Astrocyte of the spinal cord (primary cell): ENCODE measurements around the gene CRNKL1.

Source experiments
- DNase-seq: peaks from one replicate; pipeline ENCODE4 v3.0.0; 2011; ENCODE audit warnings: low read depth, low spot score
- H3K4me3 ChIP-seq: 2 replicates; pipeline ENCODE4 v1.5.1; 2011; ENCODE audit warnings: low read depth, mild to moderate bottlenecking, low read length, moderate library complexity
- in situ Hi-C: cut with HindIII; loops from 2 replicates; pipeline ENCODE4 v1.10.0; 2017; ENCODE audit warnings: low sequenced_read_pairs
- TF ChIP-seq, protein P1 (sequence below): IDR thresholded peaks from 2 replicates; pipeline ENCODE4 v1.5.1; 2012; ENCODE audit warnings: low read depth, mild to moderate bottlenecking, low read length, inconsistent platforms

Gene CRNKL1

GRCh38 chr20:20065361-20065760, 13.1 kb upstream of the CRNKL1 start:
- H3K4me3 ChIP-seq = no peak overlapping the region
- DNase-seq = no peak
- in situ Hi-C loops = no loop called here
- TF ChIP-seq, protein P1, sequence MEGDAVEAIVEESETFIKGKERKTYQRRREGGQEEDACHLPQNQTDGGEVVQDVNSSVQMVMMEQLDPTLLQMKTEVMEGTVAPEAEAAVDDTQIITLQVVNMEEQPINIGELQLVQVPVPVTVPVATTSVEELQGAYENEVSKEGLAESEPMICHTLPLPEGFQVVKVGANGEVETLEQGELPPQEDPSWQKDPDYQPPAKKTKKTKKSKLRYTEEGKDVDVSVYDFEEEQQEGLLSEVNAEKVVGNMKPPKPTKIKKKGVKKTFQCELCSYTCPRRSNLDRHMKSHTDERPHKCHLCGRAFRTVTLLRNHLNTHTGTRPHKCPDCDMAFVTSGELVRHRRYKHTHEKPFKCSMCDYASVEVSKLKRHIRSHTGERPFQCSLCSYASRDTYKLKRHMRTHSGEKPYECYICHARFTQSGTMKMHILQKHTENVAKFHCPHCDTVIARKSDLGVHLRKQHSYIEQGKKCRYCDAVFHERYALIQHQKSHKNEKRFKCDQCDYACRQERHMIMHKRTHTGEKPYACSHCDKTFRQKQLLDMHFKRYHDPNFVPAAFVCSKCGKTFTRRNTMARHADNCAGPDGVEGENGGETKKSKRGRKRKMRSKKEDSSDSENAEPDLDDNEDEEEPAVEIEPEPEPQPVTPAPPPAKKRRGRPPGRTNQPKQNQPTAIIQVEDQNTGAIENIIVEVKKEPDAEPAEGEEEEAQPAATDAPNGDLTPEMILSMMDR = no peak

- in situ Hi-C loops = no loop called here
- H3K4me3 ChIP-seq = no peak overlapping the region
- TF ChIP-seq, protein P1 = no peak
- DNase-seq = no peak
Measured at GRCh38 chr20:20063941-20064702, 11.9 kb upstream of the CRNKL1 start.

GRCh38 chr20:20060234-20060998, 8.2 kb upstream of the CRNKL1 start:
- TF ChIP-seq, protein P1 = no peak
- DNase-seq = no peak
- in situ Hi-C loops = no loop called here
- no peak overlapping the region for H3K4me3 ChIP-seq

GRCh38 chr20:20051767-20052073, 546 bp downstream of the CRNKL1 start:
- DNase-seq = no peak
- peak overlapping the region; percentile 99 for H3K4me3 ChIP-seq
- in situ Hi-C loops = no loop called here
- TF ChIP-seq, protein P1 = no peak

DNA sequence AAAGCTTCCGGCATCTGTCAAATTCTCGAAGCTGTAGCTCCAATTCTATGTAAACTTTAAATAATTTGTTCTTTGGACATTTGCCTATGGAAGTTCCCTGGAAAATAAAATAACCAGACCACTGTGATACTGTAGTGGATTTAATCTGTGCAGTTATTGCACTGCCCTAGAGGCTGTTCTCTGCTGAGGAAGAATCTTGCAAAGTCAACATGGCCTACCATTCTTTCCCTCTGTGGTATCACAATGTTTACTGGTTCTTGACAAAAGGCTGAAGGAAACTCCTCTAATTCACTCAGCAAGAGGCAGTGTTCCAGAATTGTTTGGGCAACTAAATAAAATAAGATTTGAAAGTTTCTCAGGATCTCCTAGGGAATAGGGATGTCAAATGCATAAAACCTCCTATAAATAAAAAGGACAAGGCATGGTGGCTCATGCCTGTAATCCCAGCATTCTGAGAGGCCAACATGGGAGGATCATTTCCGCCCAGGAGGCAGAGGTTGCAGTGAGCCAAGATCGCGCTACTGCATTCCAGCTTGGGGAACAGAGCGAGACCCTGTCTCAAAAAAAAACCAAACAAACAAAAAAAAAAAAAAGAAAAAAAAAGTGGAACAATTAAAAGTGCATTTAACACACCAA, 12.4 kb downstream of the CRNKL1 start:
- H3K4me3 ChIP-seq = no peak overlapping the region
- in situ Hi-C loops = no loop called here
- TF ChIP-seq, protein P1 = no peak
- no peak for DNase-seq

- no peak for DNase-seq
- TF ChIP-seq, protein P1 = no peak
- in situ Hi-C loops = no loop called here
Measured at GRCh38 chr20:20038586-20038985, 13.7 kb downstream of the CRNKL1 start.

More at GRCh38 chr20:20038586-20038985, 13.7 kb downstream of the CRNKL1 start:
- H3K4me3 ChIP-seq = no peak overlapping the region
